C4-2B (cell line): ENCODE measurements around the gene PNPLA7.

ENCODE experiments used
- H3K27ac ChIP-seq: fragments of 450-650 bp; 2 replicates; pipeline ENCODE4 v1.5.1; 2017
- CTCF ChIP-seq: fragments of 450-650 bp; conservative IDR thresholded peaks from 2 replicates; pipeline ENCODE4 v1.5.1; 2017; ENCODE audit warnings: mild to moderate bottlenecking
- ZFX ChIP-seq: fragments of 450-650 bp; IDR thresholded peaks from 2 replicates; pipeline ENCODE4 v1.6.1; 2017

PNPLA7 gene

DNA sequence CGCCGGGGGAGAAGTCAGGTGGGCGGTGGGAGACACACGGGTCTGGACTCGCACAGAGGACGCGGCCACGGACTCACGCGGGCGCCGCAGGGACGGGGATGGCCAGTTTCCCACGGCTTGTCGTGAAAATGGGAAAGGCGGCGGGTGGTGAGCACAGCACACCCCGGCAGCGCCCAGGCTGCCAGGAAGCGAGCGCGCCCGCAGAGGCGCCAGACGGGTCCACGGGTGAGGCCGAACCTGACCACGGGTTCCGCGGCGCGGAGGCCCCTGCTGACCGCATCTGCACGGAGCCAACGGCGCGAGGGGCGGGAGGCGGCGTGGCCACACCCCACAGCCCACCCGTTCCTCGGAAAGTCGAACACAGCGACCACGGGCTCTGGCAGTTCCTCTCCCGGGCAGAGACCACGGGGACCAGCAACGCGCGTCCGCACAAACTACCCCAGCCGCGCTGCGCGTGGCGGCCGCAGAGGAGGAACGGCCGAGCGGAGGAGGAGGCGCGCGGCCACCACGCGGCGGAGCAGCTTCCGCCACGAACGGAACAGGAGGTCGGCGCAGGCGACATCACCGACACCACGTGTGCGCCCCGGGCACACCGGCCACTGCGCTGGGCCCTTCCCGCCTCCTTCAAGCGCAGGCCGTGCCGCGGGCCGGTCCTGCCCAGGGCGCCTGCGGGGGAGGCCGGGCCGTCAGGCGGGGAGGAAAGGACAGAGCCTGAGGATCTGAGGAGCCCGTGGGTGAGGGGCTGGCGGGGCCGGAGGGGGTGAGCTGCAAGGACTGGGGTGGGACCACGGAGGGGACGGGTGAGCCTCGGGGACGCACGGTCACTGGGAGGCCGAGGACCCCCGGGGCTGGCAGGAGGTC is 132.8 kb downstream of the PNPLA7 start:
- no peak for TF ChIP-seq ZFX

DNA sequence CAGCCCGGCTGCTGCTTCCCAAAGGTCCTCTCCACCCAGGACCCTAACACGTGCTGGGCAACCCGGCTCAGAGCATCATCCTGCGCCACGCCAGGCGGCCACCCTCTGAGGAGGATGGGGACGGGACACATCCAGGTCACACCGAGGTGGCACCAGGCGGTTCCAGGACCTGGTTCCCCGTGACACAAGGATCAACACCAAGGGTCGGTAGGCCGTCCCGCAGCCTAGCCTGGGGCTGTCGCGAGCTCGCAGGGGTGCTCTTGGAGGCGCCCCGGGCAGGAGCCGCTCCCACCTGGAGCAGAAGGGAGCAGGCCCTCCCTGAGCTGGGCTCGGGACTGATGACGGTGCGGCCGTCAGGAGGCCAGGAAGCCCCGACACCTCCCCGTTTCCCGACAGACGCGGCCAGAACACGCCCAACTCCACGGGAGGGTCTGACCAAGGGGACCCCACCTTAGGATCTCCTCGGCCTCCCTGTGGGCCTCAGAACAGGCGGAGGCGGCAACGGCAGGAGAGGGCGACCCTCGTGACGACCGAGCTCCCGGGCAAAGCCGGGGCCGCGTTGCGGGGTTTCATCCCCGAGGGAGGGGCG is 133.5 kb downstream of the PNPLA7 start:
- TF ChIP-seq ZFX (no peak), CTCF (no peak)

More for the DNA sequence above, 132.8 kb downstream of the PNPLA7 start:
- no peak overlapping the region for H3K27ac ChIP-seq

GRCh38 chr9:137416006-137416562 is 134.1 kb downstream of the PNPLA7 start:
- TF ChIP-seq CTCF (no peak), ZFX (no peak)

More for the DNA sequence above, 133.5 kb downstream of the PNPLA7 start:
- H3K27ac ChIP-seq, result no peak overlapping the region

DNA sequence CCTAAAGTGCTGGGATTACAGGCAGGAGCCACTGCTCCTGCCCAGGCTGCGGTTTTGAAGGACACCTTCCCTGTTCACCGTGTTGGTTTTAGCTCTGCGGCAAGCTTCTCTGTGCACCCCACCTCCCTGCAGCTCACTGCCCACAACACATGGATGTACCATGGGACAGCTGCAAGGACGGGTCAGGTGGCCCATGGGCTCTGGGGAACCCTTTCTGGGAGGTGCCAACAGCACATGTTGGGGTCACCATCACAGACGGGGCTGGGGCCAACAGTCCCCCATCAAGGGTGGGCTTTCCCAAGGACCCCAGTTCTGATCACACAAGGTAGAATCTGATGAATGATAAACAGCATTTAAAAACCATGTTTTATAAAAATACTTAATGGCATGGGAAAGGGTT is 134.8 kb downstream of the PNPLA7 start:
- no peak for TF ChIP-seq CTCF
- TF ChIP-seq ZFX, result no peak

More at GRCh38 chr9:137416006-137416562, 134.1 kb downstream of the PNPLA7 start:
- no peak overlapping the region for H3K27ac ChIP-seq

GRCh38 chr9:137412431-137412830 is 137.8 kb downstream of the PNPLA7 start:
- no peak overlapping the region for H3K27ac ChIP-seq
- TF ChIP-seq ZFX (no peak), CTCF (no peak)

More for the DNA sequence above, 134.8 kb downstream of the PNPLA7 start:
- no peak overlapping the region for H3K27ac ChIP-seq

- H3K27ac ChIP-seq, result no peak overlapping the region
- no peak for TF ChIP-seq ZFX
- TF ChIP-seq CTCF, result no peak
Observed at GRCh38 chr9:137411645-137412380, 138.4 kb downstream of the PNPLA7 start.

DNA sequence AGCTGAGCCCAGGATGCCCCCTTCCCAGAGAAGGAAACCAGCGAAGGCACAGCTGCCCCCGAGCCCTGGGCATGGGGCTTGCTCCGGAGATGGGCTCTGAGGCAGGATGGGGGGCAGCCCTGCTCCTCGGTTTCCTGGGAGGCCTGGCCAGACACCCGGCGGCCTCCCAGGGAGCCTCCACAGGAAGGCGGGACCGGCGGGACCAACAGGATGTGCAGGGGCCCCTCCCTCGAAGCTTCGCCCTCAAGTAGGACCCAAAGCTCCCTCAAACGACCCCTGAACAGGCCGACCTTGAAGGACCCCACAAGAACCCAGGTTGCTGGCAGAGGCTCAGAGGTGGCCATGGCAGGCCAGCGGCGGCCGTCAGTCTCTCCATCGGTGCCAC is 138.9 kb downstream of the PNPLA7 start:
- no peak for TF ChIP-seq ZFX
- TF ChIP-seq CTCF, result no peak
- no peak overlapping the region for H3K27ac ChIP-seq
